IPS-18a (cell line): Measurements from ENCODE around the gene ARL5C.

ENCODE experiments used
- H3K27ac ChIP-seq: one replicate; pipeline ENCODE4 v1.5.1; 2013; ENCODE audit warnings: low read length
- H3K27me3 ChIP-seq: one replicate; pipeline ENCODE4 v1.6.1; 2013; ENCODE audit warnings: mild to moderate bottlenecking, low read length; ENCODE audit not compliant: control insufficient read depth, insufficient read depth
- H3K36me3 ChIP-seq: one replicate; pipeline ENCODE4 v1.6.1; 2013; ENCODE audit warnings: low read depth, low read length; ENCODE audit not compliant: control insufficient read depth
- H3K4me1 ChIP-seq: one replicate; pipeline ENCODE4 v1.6.1; 2013; ENCODE audit warnings: low read depth, low read length; ENCODE audit not compliant: control insufficient read depth
- H3K4me3 ChIP-seq: one replicate; pipeline ENCODE4 v1.5.1; 2013; ENCODE audit warnings: low read length
- H3K9ac ChIP-seq: one replicate; pipeline ENCODE4 v1.6.1; 2013; ENCODE audit warnings: mild to moderate bottlenecking, low read length, moderate library complexity
- H3K9me3 ChIP-seq: one replicate; pipeline ENCODE4 v1.6.1; 2013; ENCODE audit warnings: low read depth, low read length; ENCODE audit not compliant: control insufficient read depth

ARL5C gene

GRCh38 chr17:39164675-39165143 lies 1.3 kb downstream of the ARL5C start:
- peak overlapping the region; percentile 18 for H3K9ac ChIP-seq
- H3K36me3 ChIP-seq, result no peaks in the 10 kb centered on the region
- H3K9me3 ChIP-seq, result no peaks in the 10 kb centered on the region
- no peak overlapping the region for H3K27ac ChIP-seq
- H3K4me3 ChIP-seq, result peak overlapping the region; percentile 74
- peaks cover 34% of the 10 kb centered on the region for H3K27me3 ChIP-seq
- no peaks in the 10 kb centered on the region for H3K4me1 ChIP-seq

GRCh38 chr17:39161962-39162361 lies 4.0 kb downstream of the ARL5C start:
- Histone ChIP-seq H3K4me3 (no peak overlapping the region), H3K27ac (no peak overlapping the region), H3K4me1 (no peaks in the 10 kb centered on the region), H3K9me3 (no peaks in the 10 kb centered on the region), H3K27me3 (peaks cover 22% of the 10 kb centered on the region), H3K36me3 (no peaks in the 10 kb centered on the region), H3K9ac (no peak overlapping the region)

DNA sequence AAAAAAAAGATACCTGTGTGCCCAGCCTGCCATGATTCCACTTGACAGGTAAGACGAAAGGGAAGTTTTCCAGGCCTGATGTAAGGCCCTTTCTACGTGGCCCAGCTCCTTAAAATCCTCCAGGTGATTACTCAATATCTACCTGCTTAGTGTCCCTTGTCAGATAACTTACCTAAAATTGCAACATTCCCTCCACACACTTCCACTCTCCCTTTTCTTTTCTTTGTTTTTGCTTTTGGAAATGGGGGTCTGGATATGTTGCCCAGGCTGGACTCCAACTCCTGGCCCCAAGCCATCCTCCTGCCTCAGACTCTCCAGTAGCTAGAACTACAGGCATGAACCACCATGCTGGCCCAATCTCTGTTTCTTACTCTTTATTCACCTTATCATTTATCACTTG lies 7.3 kb downstream of the ARL5C start:
- H3K27me3 ChIP-seq, result no peaks in the 10 kb centered on the region
- H3K4me1 ChIP-seq, result no peaks in the 10 kb centered on the region
- H3K4me3 ChIP-seq, result no peak overlapping the region
- H3K36me3 ChIP-seq, result no peaks in the 10 kb centered on the region
- no peak overlapping the region for H3K9ac ChIP-seq
- no peaks in the 10 kb centered on the region for H3K9me3 ChIP-seq
- no peak overlapping the region for H3K27ac ChIP-seq

GRCh38 chr17:39156491-39156890 lies 9.5 kb downstream of the ARL5C start:
- Histone ChIP-seq H3K36me3 (no peaks in the 10 kb centered on the region), H3K27ac (no peak overlapping the region), H3K9ac (no peak overlapping the region), H3K9me3 (no peaks in the 10 kb centered on the region), H3K4me3 (no peak overlapping the region), H3K27me3 (peaks cover 11% of the 10 kb centered on the region), H3K4me1 (no peaks in the 10 kb centered on the region)

DNA sequence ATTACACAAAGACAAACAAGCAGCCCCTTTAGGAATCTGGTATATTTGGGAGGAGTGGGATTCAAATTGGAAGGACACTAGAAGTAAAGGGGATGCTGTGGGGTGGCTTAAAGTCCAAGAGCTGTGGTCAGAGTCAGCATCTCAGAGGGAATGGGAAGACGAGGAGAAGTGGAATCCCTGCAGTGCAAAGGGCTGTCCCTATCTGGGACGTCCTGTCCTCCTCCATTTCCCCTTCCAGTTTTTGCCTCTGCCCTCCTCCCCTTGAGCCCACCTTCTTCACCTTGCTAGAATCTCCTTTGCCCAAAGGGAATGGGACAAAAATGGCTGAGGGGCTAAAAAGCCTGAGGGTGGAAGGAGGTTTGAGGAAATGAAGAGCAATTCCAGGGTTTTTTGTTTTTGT lies 10.3 kb downstream of the ARL5C start:
- Histone ChIP-seq H3K27ac (no peak overlapping the region), H3K9ac (no peak overlapping the region), H3K4me3 (no peak overlapping the region), H3K9me3 (no peaks in the 10 kb centered on the region), H3K36me3 (no peaks in the 10 kb centered on the region), H3K4me1 (no peaks in the 10 kb centered on the region), H3K27me3 (peaks cover 18% of the 10 kb centered on the region)

DNA sequence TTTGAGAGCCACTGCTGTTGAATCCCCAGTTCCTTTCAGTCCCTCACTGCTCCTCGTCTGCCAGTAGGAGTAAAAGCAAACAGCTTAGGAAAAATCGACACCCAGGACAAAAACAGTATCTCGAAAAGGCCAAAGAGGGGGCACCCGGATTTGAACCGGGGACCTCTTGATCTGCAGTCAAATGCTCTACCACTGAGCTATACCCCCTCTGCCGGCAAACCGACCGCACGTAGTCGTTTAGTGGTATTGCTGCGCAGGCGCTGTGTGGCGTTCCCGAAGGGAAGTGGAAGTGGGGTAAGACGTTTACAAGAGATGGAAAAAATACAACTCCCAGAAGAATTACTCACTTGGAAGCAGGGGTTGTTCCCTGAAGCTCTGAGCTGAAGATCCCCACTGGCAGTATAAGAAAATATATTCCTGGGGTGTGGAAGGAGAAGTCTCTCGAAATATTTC lies 12.3 kb downstream of the ARL5C start:
- Histone ChIP-seq H3K4me3 (peak overlapping the region; percentile 100), H3K27me3 (peaks cover 33% of the 10 kb centered on the region), H3K4me1 (no peaks in the 10 kb centered on the region), H3K9me3 (no peaks in the 10 kb centered on the region), H3K27ac (peak overlapping the region; percentile 57), H3K36me3 (no peaks in the 10 kb centered on the region), H3K9ac (peak overlapping the region; percentile 91)

DNA sequence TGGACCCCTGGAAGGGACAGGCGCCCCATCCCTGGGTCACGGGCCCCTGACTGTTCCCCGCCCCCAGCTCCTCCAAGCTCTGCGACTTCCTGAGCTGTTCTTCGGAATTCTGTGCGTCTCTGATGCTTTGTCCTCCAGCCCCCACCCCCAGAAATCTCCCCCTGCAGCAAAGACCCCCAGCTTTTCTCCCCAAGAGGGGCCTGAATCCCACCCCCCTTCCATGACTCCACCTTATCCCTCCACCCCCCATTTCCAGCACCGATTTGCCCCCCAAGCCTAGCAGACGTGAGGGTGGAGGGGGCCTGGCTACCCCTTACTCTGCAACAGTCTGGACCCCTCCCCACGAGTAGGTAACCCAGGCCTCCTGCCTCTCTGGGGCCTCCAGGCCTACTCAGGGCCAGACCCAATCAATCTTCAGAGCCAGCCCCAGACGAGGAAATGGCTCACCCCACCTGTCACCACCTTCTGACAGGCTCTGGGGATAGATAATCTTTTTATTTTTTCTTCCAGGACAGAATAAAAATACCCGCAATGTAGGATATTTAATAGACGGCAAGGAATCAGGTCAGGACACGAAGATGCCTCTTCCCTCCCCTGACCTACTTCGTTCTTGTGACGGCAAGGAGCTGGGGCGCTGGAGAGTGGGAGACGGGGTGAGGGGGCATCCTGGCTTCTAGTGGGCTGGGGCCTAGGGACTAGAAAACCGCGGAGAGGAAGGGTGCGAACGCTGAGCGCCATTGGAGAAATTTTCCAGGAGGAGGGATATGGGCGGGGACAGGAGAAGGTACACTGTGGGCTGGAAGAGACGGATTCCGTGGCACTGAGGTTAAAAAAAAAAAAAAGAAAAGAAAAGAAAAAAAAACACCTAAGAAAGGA lies 13.8 kb downstream of the ARL5C start:
- H3K4me3 ChIP-seq, result peak overlapping the region; percentile 100

GRCh38 chr17:39151150-39151942 lies 14.6 kb downstream of the ARL5C start, which contains the start of gene PLXDC1:
TSS of gene PLXDC1 (minus strand) at chr17:39151637. CDS start at chr17:39151437, 200 bp downstream.
- H3K27me3 ChIP-seq, result peaks cover 33% of the 10 kb centered on the region
- no peak within 1 kb of the TSS for H3K9ac ChIP-seq
- peak within 1 kb of the TSS; percentile 100 for H3K4me3 ChIP-seq
- H3K4me1 ChIP-seq, result no peaks in the 10 kb centered on the region
- H3K9me3 ChIP-seq, result no peaks in the 10 kb centered on the region
- no peak within 1 kb of the TSS for H3K27ac ChIP-seq
- no peaks in the 10 kb centered on the region for H3K36me3 ChIP-seq

More for the DNA sequence above, 13.8 kb downstream of the ARL5C start:
- H3K9me3 ChIP-seq, result no peaks in the 10 kb centered on the region
- H3K27me3 ChIP-seq, result peaks cover 33% of the 10 kb centered on the region
- H3K4me1 ChIP-seq, result no peaks in the 10 kb centered on the region
- H3K27ac ChIP-seq, result no peak overlapping the region
- H3K36me3 ChIP-seq, result no peaks in the 10 kb centered on the region
- no peak overlapping the region for H3K9ac ChIP-seq

DNA sequence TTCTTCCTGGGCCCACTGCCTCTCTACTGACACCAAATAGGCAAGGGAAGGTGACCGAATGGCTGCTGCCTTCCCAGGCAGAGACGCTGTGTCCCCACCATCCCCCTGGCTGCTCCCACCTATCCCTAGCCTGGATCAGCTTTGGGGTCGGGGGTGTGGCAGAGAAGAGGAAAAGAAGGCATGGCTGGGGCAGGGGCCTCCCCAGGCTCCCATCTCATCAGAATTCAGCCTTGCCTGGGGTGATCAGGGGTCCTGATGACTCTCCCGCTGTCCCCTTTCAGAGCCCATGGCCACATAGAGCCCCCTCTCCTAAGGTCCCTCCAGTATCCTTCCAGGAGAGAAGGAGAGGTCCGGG lies 15.2 kb downstream of the ARL5C start:
- H3K27me3 ChIP-seq, result peaks cover 33% of the 10 kb centered on the region
- H3K9ac ChIP-seq, result no peak overlapping the region
- H3K4me3 ChIP-seq, result peak overlapping the region; percentile 57
- no peaks in the 10 kb centered on the region for H3K4me1 ChIP-seq
- H3K9me3 ChIP-seq, result no peaks in the 10 kb centered on the region
- no peak overlapping the region for H3K27ac ChIP-seq
- no peaks in the 10 kb centered on the region for H3K36me3 ChIP-seq

DNA sequence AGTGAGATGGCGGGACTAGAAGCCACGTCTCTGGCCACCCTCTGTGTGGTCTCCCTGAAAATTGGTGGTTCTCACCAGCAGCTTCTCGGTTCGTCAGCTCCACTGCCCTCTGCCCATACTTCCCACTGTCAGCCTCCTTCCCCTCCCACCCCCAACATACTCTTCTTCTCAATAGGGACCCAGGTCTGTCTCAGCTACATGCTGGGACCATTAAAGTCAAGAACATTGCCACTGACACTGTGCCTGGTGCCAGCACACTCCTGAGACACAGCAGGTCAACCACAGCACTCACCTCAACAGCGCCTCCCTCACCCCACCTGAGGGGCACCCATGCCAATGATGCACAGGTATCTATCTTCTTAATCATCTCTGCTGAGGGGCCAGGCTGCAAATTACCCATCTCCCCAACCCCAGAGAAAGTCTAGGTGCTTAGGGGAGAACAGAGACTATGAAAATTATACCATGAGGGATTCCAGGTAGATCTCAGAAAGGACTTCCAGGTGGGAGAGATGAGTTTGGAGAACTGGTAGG lies 15.8 kb downstream of the ARL5C start:
- Histone ChIP-seq H3K36me3 (no peaks in the 10 kb centered on the region), H3K9me3 (no peaks in the 10 kb centered on the region), H3K27ac (no peak overlapping the region), H3K27me3 (peaks cover 33% of the 10 kb centered on the region), H3K4me1 (no peaks in the 10 kb centered on the region), H3K9ac (no peak overlapping the region), H3K4me3 (no peak overlapping the region)
